Transverse colon (tissue), 4 donors: ENCODE results near the gene GPC2. TPM values are rescaled to one million over a fixed set of nuclear protein-coding genes. Genes with fewer than 3 reads are reported as not detected.

Source experiments
- DNase-seq: peaks from one replicate; pipeline ENCODE4 v3.0.0-alpha.2; 2019
- H3K27ac ChIP-seq, 4 donors: fragments of 200-600 bp; sonication (generic); 2 replicates each; pipeline ENCODE4 v1.5.1; 2016 to 2018; ENCODE audit warnings: inconsistent platforms in 4 of 4
- H3K27me3 ChIP-seq: fragments of 200-600 bp; sonication (generic); 2 replicates; pipeline ENCODE4 v1.5.1; 2017; ENCODE audit warnings: inconsistent platforms
- H3K36me3 ChIP-seq, 4 donors: fragments of 200-600 bp; sonication (generic); 2 replicates each; pipeline ENCODE4 v1.5.1; 2017 to 2019; ENCODE audit warnings: inconsistent platforms in 4 of 4
- H3K4me1 ChIP-seq, 4 donors: fragments of 200-600 bp; sonication (generic); 2 replicates each; pipeline ENCODE4 v1.5.1; 2017 to 2020; ENCODE audit warnings: inconsistent platforms in 4 of 4
- H3K4me3 ChIP-seq, 4 donors: fragments of 200-600 bp; sonication (generic); 1 replicate in 1 of 4; 2 replicates in 3 of 4; pipeline versions ENCODE4 v1.5.1 to v1.6.1; 2017 to 2019; ENCODE audit warnings: inconsistent platforms in 4 of 4
- H3K9me3 ChIP-seq, 2 donors: fragments of 200-600 bp; sonication (generic); 2 replicates each; pipeline ENCODE4 v1.5.1; 2017 to 2019; ENCODE audit warnings: inconsistent platforms in 2 of 2
- CTCF ChIP-seq, 5 experiments: fragments of 200-600 bp in 3 of 5; fragments of 450-650 bp in 2 of 5; sonication (generic) in 3 of 5; IDR thresholded peaks; 1 replicate in 2 of 5; 2 replicates in 3 of 5; pipeline ENCODE4 v1.5.1; 2016 to 2017; ENCODE audit warnings: antibody characterized with exemption in 5 of 5, inconsistent platforms in 3 of 5, mild to moderate bottlenecking in 2 of 5, moderate library complexity in 1 of 5
- EP300 ChIP-seq: sonication (generic); formaldehyde crosslinking; IDR thresholded peaks from one replicate; pipeline ENCODE4 v1.6.1; 2017; ENCODE audit warnings: antibody characterized with exemption, low read depth
- POLR2A ChIP-seq: fragments of 450-650 bp; IDR thresholded peaks from one replicate; pipeline ENCODE4 v1.6.1; 2016; ENCODE audit warnings: antibody characterized with exemption, mild to moderate bottlenecking, moderate library complexity
- POLR2AphosphoS5 ChIP-seq, 3 donors: sonication (generic); formaldehyde crosslinking; IDR thresholded peaks; one replicate each; pipeline ENCODE4 v1.6.1; 2016; ENCODE audit warnings: antibody characterized with exemption in 3 of 3
- WGBS, 2 donors: methylation state at CpG; one replicate each; pipeline ENCODE4 v1.1.5; 2018; ENCODE audit warnings: low coverage in 1 of 2; 5-methylcytosine and 5-hydroxymethylcytosine counted together
- in situ Hi-C, 4 donors: fragments of 200-750 bp; cut with MboI; loops; one replicate each; pipeline versions ENCODE4 v1.15.0 to v1.15.1; 2017; ENCODE audit warnings: low sequenced_read_pairs in 3 of 4, low pct_ligation_motif_present in 1 of 4, low pct_unique_long_range_greater_than_20kb in 1 of 4
- intact Hi-C: fragments of 100-400 bp; cut with DNase I; formaldehyde crosslinking; loops from one replicate; pipeline ENCODE4 v1.15.1; 2023; ENCODE audit warnings: low total_unique reads
- total RNA-seq, 4 donors: library from RNA; depleted of rRNA; stranded (reverse); fragments of >200 nt; gene quantifications; one replicate each; pipeline ENCODE4 v1.1.0, GENCODE V29; 2016

Gene GPC2
- total RNA-seq, 4 donors from 2014 or later = 3.5 to 17.2 (median 12.5) TPM; not detected in 1

- Histone ChIP-seq H3K27me3 (peaks cover 16% of the 10 kb centered on the region), H3K4me3 (peak overlapping the region in 3 of 4 donors; percentile 25 to 55 (median 49)), H3K36me3 (no peaks in the 10 kb centered on the region), H3K27ac (no peak overlapping the region), H3K4me1 (peaks cover 13 to 42% (median 36%) of the 10 kb centered on the region in 4 donors), H3K9me3 (no peaks in the 10 kb centered on the region)
- TF ChIP-seq POLR2A (no peak), POLR2AphosphoS5 (IDR thresholded peaks at IDR 0.05) (no peak)
- no peak for DNase-seq
- intact Hi-C loops (no loop called here), in situ Hi-C loops (no loop called here)
- 29 to 39% methylated on average over 6 to 12 of the region's 22 CpGs for WGBS, 2 donors
Measured at GRCh38 chr7:100171840-100172239, 5.3 kb downstream of the GPC2 start.

GRCh38 chr7:100171087-100171681 is 6.0 kb downstream of the GPC2 start:
- DNase-seq = peak; percentile 42
- in situ Hi-C loops = no loop called here
- peaks cover 16% of the 10 kb centered on the region for H3K27me3 ChIP-seq
- H3K4me3 ChIP-seq = peak overlapping the region in 3 of 4 donors; percentile 25 to 55 (median 49)
- no peaks in the 10 kb centered on the region for H3K36me3 ChIP-seq
- H3K9me3 ChIP-seq = no peaks in the 10 kb centered on the region
- WGBS, 2 donors = 10% methylated on average over 31 of the region's 61 CpGs; no CpG with 5 or more reads in 1 of the 2 donors
- intact Hi-C loops = no loop called here
- TF ChIP-seq EP300 = no peak
- TF ChIP-seq CTCF (IDR thresholded peaks at IDR 0.05) = no peak
- no peak for TF ChIP-seq POLR2AphosphoS5 (IDR thresholded peaks at IDR 0.05)
- no peak for TF ChIP-seq POLR2A
- H3K4me1 ChIP-seq = peaks cover 10 to 38% (median 32%) of the 10 kb centered on the region in 4 donors
- no peak overlapping the region for H3K27ac ChIP-seq

GRCh38 chr7:100170101-100170897 is 6.9 kb downstream of the GPC2 start:
- Histone ChIP-seq H3K36me3 (no peaks in the 10 kb centered on the region), H3K4me1 (peaks cover 10 to 38% (median 32%) of the 10 kb centered on the region in 4 donors), H3K9me3 (no peaks in the 10 kb centered on the region), H3K27me3 (peaks cover 16% of the 10 kb centered on the region), H3K4me3 (no peak overlapping the region), H3K27ac (no peak overlapping the region)
- WGBS, 2 donors = 86 to 88% methylated on average over 4 to 11 of the region's 11 CpGs
- intact Hi-C loops = no loop called here
- TF ChIP-seq EP300 (no peak), POLR2A (no peak), CTCF (IDR thresholded peaks at IDR 0.05) (no peak), POLR2AphosphoS5 (IDR thresholded peaks at IDR 0.05) (no peak)
- no peak for DNase-seq
- in situ Hi-C loops = no loop called here

GRCh38 chr7:100169147-100169850 is 7.9 kb downstream of the GPC2 start:
- 83 to 85% methylated on average over 7 to 11 of the region's 11 CpGs for WGBS, 2 donors
- Histone ChIP-seq H3K27me3 (peaks cover 16% of the 10 kb centered on the region), H3K36me3 (no peaks in the 10 kb centered on the region), H3K4me3 (no peak overlapping the region), H3K27ac (peak overlapping the region; percentile 78 to 85 (median 80)), H3K4me1 (peaks cover 10 to 38% (median 32%) of the 10 kb centered on the region in 4 donors), H3K9me3 (no peaks in the 10 kb centered on the region)
- TF ChIP-seq POLR2AphosphoS5 (IDR thresholded peaks at IDR 0.05) (no peak), EP300 (no peak), POLR2A (no peak), CTCF (IDR thresholded peaks at IDR 0.05) (no peak)
- in situ Hi-C loops = no loop called here
- no peak for DNase-seq
- intact Hi-C loops = no loop called here
